GM19438 (cell line): Measurements from ENCODE around the gene HPSE2.
"Not testable (repeated sequence)": the region's sequence is repeated elsewhere in the genome, so short reads cannot be mapped to it uniquely, and the experiment has no call there.

Source experiments
- ATAC-seq: cut with Tn5 transposase; IDR thresholded peaks from one replicate; pipeline ENCODE4 v1.9.1; 2021; ENCODE audit warnings: low read depth; ENCODE audit not compliant: unreplicated experiment

HPSE2 gene

DNA sequence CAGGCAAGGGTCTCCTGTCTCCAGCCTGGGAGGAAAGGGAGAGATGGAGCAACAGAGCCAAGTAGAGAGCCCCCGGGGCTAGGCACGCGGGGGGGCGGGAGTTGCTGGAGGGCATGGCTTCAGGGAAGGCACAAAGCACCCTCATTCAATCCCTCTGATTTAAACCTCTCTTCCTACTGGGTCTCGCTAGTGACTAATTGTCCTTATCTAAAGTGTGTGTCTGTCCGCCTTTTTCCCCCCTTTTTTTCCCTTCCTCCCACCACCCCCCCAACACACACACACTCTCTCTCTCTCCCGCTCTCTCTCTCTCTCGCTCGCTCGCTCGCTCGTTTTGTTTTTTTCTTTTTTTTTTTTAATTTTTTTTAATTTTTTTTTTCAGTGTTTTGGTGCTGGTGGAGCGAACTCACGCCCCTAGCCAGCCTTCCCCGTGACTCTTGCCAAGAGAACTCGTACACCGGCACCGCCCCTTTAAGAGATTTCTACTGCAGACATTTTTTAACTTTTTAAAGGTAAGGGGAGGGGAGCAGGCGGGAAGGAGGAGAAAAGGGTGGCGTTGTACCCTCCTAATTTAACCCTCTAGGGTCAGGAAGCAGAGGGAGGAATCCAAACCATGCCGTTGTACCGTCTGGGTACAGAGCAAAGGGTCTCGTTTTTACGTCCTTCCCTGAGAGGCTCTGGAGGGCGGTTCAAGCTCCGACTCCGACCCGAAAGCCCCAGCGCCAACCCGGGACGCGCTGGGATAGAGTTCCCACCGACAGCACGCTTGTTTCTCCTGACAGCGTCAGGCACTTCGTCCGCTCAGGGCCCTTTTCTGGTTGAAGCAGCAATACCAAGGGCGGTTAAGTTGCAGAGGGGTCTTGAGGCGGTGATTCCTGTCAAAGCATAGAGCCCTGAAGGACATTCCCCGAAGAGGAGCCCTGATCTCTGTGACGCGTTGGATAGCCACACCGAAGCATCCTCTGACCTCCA, at the start of gene HPSE2:
HPSE2 (minus strand) TSS at position 195 of the 969 bp plus-strand sequence.
- ATAC-seq = no peak

- ATAC-seq = peak; percentile 81
Measured at GRCh38 chr10:99280472-99280871, 44.8 kb upstream of the HPSE2 start.

- peak; percentile 26 for ATAC-seq
Measured at GRCh38 chr10:99279626-99280111, 44.0 kb upstream of the HPSE2 start.

DNA sequence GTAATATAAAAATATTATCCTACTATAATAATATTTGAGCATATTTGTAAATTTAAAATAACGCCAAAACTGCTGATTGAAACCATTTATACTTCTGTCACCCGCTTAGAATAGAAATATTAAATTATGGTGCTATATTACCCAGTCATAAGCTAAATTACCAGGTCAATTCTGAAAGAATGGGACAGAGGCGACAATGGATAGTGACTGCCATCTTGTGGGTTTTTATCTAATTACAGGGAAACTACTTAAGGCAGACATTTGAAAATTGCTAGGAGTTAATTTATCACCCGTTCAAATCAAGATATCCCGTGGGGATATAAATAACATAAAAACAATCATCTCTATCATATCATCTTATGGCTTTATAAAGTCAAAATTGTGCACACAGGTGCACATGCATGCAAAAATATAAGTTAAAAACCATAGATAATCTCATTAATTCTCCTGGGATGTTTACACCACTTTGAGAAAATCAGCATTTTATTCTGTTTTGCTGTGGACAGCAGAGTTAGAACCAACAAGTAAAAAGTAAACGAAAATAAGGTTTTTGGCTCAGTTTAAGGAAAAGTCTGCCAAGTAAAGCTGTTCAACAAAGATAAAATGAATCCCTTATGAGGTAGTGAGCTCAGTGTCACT, 41.3 kb upstream of the HPSE2 start:
- no peak for ATAC-seq

DNA sequence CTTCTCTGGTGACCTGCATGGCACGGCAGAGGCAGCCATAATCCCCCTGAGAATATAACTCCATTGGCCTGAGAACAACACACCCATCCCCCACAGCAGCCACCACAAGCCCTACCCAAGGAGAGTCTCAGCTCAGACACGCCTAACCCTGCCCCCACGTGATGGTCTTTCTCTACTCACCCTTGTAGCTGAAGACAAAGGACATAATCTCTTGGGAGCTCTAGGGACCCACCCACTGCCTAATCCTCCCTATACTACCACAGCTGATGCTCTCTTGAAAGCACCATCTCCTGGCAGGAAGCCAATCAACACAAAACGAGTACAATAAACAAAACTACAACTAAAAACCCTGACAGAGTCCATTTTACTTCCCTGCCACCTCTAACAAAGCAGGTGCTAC, 30.7 kb upstream of the HPSE2 start:
- no peak for ATAC-seq

- no peak for ATAC-seq
Measured at GRCh38 chr10:99248824-99249223, 13.2 kb upstream of the HPSE2 start.

GRCh38 chr10:99247893-99248292, 12.2 kb upstream of the HPSE2 start:
- ATAC-seq = not testable (repeated sequence)

DNA sequence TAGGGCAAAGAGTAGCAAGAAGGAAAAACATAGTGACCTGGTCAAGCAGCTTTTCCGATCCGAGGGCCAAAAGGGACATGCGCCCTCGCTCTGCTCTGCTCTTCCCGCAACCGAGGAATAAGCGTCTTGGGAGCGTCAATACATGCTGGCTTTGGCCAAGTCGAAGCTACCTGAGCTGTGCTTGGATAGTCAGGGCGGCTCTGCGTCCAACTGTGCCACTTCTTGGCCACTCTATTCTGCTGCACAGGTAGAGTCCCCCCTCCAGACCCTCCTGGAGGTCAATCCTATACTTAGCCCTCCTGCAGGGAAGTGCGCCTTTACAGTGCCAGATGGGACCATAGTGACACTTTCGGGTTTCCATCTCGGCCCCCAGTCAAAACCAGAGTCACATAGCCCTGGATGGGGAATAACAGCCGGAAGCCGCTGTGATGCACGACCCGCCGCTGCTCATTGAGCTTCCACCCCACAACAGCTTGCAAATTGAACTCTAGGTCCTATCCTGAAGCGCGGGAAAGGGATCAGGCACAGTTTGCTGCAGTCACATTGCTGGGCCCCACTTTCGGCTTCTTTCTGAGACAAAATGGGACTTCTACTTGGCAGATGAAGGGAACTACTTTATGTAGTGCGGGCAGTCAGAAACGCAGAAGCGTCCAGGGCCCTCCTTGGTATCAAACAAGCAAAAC, 1.1 kb upstream of the HPSE2 start:
- no peak for ATAC-seq

GRCh38 chr10:99234791-99235657, 628 bp downstream of the HPSE2 start:
- ATAC-seq = no peak

- peak; percentile 96 for ATAC-seq
Measured at GRCh38 chr10:99234041-99234790, 1.4 kb downstream of the HPSE2 start.

DNA sequence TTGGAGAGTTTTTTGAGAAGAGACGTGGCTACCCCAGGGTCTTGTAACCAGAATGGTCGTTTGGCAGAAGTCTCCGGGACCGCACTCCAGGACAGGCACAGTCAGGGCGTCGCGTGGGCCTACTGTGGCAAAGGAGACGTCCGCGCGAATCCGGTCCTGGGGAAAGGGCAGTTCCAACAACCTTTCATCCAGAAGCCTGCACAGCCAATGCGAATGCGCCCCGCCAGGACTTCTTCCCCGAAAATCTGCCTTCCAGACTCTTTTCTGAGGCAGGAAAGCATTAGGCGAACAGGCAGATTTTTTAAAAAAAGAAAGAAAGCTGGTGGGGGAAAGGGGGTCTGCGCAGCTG, 2.0 kb downstream of the HPSE2 start:
- peak; percentile 4 for ATAC-seq

- ATAC-seq = no peak
Measured at GRCh38 chr10:99233000-99233688, 2.5 kb downstream of the HPSE2 start.

- ATAC-seq = no peak
Measured at GRCh38 chr10:99232360-99232999, 3.2 kb downstream of the HPSE2 start.

GRCh38 chr10:99224766-99225165, 10.9 kb downstream of the HPSE2 start:
- no peak for ATAC-seq

GRCh38 chr10:99207340-99207739, 28.3 kb downstream of the HPSE2 start:
- ATAC-seq = no peak

DNA sequence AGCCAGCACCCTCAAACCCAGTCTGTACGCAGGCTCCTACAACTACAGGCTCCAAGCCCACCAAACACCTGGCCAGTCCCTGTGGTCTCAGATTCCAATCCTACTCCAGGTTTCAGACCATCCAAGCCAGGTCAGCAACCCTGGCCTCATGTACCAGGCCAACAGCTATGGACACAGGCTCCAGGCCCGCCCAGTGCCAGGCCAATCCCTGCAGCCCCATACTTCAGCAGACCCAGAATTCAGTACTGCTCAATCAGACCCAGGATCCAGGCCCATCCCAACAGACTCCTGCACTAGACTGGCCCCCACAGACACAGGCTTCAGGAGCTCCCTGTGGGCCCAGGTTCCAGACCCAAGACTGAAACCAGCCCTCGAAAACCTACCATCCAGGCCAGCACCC, 32.3 kb downstream of the HPSE2 start:
- ATAC-seq = no peak

DNA sequence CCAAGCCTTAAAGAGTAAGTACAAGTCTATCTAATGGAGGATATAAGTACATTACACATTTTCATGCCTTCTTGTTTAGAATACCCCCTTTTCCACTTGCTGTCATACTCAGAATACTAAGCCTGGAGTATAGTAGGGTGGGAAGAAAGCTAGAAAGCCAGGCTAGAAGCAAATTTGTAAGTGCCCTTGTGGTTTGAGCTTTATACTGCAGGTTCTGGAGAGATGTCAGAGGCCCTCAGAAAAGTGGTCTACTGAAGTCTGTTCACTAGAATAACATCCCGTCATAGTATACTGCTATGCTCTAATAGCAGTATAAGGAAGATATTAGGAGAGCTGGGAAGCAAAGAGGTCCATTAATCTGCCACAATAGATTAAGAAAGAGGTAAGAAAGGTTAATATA, 62.7 kb downstream of the HPSE2 start:
- ATAC-seq = no peak

DNA sequence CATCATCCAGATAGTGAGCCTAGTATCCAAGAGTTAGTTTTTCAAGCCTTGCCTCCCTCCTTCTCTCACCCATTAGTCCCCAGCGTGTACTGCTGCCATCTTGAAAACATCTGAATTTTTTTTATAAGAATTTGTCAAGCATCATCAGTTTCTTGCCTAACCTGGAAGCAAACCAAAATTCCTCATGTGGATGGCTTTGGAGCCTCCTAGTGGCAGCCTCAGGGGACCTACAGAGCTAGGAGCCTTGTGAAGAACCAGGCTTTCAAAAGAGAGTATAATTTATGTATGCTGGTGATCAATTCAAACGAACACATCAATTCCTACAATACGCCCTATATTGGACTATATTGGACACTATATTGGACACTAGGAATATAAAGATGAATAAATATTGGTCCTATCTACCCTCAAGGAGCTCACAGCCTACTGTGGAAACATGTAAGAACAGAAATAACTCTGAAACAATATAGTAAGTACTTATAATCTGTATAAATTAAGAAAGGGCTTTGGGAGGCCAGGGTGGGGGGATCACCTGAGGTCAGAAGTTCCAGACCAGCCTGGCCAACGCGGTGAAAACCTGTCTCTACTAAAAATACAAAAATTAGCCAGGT, 63.4 kb downstream of the HPSE2 start:
- no peak for ATAC-seq
